Kidney capillary endothelial cell (primary cell): Measurements from ENCODE around the gene OR14A16.

ENCODE experiments used
- DNase-seq: peaks from one replicate; pipeline ENCODE4 v3.0.0-alpha.2; 2018; ENCODE audit warnings: low spot score

OR14A16 gene, protein sequence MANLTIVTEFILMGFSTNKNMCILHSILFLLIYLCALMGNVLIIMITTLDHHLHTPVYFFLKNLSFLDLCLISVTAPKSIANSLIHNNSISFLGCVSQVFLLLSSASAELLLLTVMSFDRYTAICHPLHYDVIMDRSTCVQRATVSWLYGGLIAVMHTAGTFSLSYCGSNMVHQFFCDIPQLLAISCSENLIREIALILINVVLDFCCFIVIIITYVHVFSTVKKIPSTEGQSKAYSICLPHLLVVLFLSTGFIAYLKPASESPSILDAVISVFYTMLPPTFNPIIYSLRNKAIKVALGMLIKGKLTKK

DNA sequence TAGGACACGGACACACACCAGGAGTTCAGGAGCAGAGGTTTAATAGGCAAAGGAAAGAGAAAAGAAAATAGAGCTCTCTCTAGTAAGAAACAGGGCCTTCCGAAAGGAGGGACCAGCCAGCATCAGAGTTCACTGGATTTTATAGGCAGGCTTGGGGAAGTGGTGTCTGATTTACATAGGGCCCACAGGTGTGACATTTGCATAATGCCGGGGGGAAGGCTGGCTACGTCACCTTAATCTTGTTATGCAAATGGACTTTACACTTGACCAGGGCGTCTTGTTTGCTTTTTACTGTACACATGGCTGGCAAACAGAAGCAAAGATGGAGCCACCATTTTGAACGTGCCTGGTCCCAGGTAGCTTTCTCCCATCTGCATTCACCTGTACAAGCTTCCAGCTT, at the start of gene OR14A16:
Gene OR14A16, minus strand, starts transcription at position 97 of the 400 bp plus-strand sequence. CDS start 8,390 bp downstream, outside the sequence.
- DNase-seq, result no peak

DNA sequence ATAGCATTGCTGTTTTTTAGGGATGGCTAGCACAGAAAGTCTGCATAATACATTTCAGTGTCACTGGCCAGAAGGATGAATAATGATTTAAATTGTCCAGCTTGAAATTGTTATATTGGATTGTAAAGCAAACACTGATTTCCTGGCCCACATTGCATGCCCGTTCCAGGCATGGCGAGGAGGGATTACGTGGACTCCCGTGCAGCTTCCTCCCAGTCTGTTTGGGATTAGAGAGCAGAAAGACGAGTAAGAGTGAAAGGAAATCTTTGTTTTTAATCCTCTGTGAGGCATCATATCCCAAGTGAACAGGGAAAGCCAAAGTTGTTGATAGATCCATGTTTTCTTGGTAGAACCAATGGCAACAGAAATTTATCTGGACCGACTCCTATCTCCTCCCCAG, 41.5 kb upstream of the OR14A16 start:
- DNase-seq, result no peak

DNA sequence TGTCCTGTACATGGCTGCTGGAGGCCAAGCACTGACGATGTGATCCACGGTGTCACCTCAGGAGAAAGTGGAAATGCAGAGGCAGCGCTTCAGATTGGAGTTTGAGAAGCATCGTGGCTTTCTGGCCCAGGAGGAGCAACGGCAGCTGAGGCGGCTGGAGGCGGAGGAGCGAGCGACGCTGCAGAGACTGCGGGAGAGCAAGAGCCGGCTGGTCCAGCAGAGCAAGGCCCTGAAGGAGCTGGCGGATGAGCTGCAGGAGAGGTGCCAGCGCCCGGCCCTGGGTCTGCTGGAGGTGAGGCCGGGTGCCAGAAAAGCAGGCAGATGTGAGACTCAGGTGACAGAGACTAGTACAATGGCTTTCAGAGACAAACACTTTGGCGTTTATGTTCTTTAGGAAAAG, 40.7 kb upstream of the OR14A16 start:
- DNase-seq, result no peak

DNA sequence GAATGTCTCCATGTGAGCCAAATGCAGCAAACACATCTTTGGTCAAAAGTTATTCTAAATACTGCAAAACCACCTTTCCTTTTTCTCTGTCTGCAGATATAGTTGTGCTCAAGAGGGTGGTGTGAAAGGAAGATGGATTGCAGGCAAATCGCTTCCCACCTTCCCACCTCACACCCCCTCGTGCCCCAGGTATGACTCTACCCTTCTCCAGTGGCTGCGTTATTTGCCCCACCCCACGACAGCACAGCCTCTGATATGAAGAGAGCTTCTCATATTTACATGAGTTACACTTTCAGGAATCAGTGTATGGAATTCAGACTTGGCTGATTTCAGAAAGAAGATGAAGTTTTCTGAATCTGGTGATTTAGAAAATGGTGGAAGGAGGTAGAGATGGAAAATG, 38.8 kb upstream of the OR14A16 start:
- no peak for DNase-seq

DNA sequence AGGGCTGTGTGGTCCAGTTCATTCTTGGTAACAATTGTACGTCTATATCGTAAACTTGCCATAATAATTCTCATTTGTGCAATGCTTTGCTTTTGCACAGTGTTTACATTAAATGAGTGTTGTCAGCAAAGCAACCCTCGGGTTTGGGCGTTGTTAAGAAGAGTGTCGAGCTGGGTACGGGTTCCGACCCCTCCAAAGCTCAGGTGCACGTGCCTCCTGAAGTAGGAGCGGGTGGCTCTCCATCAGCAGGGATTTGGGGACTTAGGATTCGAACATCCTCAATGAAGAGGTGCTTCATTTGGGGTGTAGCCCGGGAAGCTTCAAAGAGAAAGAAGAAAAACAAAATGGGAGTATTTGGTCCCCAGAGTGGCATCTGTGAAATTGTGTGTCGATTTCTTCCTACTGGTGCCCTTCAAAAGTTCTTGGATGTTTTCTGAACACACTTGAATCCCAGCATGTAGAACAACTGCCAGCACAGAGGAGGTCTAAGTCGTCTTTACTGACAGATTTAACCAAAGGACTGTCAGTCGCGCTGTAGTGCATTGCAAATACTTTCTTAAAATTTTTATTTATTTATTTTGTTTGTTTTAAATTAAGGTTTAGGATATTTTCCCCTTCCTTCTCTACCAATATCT, 34.2 kb upstream of the OR14A16 start:
- no peak for DNase-seq

DNA sequence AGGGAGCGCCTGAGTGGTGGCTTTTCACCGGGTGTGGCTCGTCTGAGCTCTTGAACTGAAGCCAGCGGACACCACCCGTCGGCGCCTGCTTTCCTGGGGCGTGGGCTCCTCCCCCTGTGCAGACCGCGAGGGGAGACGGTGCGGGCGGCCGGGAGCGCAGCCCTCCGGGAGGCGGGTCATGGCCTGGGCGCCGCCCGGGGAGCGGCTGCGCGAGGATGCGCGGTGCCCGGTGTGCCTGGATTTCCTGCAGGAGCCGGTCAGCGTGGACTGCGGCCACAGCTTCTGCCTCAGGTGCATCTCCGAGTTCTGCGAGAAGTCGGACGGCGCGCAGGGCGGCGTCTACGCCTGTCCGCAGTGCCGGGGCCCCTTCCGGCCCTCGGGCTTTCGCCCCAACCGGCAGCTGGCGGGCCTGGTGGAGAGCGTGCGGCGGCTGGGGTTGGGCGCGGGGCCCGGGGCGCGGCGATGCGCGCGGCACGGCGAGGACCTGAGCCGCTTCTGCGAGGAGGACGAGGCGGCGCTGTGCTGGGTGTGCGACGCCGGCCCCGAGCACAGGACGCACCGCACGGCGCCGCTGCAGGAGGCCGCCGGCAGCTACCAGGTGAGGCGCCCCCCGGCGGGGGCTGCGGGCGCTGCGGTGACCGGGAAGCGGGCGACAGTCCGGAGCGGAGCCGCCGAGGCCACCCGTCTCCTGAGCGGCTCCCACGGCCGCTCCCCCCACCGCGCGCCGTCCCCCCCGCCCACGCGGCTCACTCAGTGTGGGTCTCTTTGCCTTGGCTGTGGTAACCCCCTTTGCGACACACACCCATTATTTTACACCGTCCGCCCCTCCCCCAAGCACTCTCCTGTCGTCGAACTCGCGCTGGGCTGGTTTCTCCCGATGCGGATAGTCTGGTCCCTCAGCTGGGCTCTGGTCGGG, 33.4 kb upstream of the OR14A16 start, which contains the start of gene TRIM58:
Gene TRIM58, plus strand, starts transcription at position 119 of the 916 bp plus-strand sequence. Its CDS starts 60 bp downstream, at position 179.
- DNase-seq, result no peak

DNA sequence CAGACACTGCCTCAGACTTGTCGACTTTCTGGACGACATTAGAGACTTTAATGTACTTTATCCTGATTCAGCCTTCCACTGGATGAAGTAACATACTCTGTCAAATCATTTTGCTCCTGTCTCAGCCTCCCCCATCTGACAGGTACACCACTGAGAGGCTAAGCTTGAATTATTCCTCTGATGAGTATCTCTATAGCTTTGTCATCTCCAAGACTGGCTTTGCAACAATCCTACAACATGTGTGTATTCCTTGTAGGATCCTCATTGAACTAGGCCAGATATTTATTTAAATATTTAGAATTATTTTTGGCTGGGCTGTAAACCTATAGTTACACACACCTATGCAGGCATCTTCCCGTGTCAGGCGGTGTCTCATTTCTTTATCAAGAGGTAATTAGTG, 32.0 kb upstream of the OR14A16 start:
- DNase-seq, result no peak

DNA sequence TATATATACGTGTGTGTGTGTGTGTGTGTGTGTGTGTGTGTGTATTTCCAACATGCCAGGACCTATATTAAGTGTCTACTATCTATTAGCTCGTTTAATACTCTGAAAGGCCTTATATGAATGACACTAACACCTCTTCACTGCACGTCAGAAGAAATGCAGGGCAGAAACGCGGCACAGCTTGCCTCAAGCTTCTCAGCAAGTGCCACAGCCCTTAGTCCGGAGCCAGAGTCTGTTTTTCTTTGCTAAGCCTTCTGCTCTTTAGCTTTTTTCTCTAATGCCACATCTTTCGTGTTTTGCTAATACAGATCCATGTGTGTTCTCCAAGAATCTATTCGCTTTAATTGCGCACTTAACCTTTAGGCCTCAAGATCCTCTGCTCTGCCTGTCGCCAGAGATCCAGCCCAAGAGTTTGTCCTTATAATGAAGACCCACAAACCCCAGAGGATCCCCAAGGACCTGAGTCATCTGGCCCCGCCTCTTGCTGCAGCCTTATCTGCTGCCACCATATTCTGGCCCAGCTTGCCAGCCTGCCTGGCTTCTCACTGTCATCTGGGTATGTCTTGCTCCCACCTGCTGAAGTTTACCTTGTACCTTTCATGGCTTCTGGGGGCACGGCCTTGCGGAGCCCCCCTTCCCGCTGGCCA, 31.1 kb upstream of the OR14A16 start:
- no peak for DNase-seq

DNA sequence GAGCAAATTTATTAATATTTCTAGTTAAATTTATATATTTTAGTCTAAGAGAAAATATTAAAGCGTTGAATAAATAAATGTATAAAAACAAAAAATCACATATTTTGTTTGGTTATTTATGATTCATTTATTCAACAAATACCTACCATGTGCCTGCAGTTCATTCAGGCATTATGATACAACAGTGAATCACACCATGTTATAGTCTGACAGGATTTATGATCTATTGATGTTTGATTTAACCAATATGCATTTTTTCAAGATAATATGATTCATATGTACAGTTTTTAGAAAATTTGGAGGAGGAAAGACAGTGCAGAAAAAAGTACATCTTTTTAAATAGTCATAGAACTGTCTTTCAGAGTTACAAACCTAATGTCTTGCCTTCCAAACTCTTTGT, 25.7 kb upstream of the OR14A16 start:
- no peak for DNase-seq

DNA sequence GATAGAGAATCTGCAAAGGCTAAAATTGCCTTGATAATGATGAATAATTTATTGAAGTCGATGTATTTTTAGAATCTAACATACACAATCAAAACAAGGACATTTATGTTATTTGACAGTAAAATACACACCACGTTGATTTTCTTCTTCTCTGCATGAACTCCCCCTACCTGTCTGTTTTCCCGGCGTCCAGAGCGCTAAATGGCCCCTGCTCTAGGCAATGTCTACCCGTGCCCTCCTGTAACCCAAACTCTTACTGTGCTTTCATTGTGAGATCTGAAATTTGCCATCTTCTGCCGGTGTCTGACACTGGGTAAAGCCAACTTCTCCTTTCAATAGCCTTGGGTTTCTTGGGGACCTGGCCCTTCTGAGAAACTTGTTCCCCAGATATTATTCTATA, 24.4 kb upstream of the OR14A16 start:
- no peak for DNase-seq

DNA sequence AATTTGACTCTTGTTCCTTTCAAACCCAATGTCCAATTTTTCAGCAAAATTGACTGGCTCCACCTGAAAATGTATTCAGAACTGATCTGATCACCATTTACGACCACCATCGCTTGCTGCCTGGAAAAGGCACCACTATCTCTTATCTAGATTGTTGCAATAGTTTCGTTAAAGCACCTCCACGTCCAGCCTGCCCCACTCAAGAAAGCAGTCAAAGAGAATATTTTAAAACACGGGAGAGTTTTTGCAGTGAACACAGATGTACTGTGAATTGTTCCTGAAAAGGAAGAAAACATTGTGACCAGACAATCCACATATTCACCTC, 21.7 kb upstream of the OR14A16 start:
- no peak for DNase-seq

DNA sequence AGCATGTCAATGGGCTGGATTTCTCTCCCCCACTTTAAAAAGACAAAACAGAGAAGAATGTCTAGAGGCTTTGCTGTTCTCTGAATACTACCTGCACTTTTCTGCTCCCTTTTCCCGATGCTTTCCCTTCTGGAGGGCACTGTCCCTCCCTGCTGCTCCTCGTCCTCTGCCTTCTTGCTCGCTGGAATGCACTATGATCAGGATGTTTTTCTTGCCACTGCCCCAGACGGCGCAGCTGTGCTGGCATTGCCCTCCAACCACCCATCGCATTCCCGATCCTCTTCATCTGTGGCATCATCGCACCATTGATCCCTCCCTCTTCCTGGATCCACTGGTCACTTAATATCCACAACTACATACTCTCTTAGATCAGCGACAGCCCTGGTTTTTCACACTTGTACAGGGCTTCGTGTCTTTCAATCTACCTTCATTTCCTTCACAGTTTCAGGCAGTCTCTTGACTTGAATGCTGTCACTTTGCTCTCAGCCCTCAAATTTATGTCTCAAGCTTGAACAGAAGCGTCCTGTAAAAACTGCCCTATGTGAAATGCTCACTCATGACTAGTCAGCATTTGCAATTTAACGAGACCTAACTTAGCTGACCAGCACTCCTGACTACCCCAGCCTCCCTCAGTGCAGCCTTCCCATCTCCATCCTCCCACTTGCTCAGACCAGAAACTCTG, 21.2 kb upstream of the OR14A16 start:
- no peak for DNase-seq

DNA sequence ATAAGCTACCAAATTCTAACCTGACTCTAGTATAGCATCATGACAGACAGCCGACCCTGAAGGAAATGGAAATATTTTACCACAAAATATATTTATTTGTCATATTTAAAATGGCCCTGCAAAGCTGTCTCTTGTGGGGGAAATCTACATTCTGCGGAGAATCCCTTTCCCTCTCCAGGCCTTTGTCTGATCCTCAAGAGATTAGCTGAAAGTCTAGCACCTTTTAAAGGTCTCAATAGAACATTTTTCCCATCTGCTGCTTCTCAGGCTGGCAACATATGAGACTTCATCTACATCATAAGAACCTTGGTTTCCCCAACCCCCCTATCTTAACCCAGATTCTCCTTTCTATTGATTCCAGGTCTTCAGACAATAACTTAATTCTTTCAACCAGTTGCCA, 19.5 kb upstream of the OR14A16 start:
- DNase-seq, result no peak

DNA sequence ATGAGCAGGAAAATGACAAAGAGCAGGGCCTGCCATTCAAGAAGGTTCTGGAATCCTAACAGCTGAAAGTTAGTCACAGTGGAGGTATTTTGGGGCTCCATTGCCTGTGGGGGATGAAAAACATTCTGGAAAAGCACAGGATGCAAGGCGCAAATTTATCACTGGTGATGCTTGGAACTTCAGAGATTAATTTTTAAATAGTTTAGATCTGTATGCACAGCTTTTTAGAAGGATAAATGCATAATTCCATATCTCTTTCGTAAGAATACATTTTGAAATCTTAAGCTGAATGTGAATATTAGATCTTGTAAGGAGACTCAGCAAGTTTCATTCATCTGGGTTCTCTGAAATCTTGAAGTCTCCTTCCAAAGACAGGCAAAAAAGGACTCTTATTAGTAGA, 17.9 kb upstream of the OR14A16 start, which contains the start of gene OR11L1:
Gene OR11L1, minus strand, starts transcription at position 101 of the 400 bp plus-strand sequence. Its CDS starts 0 bp downstream, at position 101.
- DNase-seq, result no peak

DNA sequence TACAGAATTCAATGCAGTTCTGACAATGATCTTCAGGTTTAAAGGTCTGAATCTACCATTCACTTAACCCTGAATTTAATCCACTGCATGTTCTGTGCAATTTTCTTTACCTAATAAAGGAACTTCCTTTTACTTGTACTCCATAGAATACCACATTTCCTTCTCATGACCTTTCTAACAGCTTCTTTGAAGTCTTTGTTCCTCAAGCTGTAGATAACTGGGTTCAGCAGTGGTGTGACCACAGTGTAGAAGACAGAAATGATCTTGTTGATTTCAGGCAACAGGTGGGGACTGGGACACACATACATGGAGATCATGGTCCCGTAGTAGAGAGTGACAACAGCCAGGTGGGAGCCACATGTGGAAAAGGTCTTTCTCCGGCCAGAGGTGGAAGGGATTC, 16.9 kb upstream of the OR14A16 start:
- no peak for DNase-seq

DNA sequence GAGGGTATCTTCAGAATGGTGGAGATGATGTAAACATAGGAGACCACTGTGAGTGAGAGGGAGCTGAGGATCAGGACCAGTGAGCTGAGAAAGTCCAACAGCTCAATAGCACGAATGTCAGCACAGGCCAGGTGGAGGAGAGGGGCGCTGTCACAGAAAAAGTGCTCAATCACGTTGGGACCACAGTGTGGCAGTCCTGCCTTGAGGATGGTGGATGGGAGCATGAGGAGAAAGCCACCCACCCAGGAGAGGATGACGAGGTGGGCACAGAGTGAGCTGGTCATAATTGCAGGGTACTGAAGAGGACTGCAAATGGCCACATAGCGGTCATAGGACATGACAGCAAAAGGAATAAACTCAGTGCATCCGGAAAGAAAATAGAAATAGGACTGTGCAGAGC, 9.7 kb upstream of the OR14A16 start:
- DNase-seq, result no peak

DNA sequence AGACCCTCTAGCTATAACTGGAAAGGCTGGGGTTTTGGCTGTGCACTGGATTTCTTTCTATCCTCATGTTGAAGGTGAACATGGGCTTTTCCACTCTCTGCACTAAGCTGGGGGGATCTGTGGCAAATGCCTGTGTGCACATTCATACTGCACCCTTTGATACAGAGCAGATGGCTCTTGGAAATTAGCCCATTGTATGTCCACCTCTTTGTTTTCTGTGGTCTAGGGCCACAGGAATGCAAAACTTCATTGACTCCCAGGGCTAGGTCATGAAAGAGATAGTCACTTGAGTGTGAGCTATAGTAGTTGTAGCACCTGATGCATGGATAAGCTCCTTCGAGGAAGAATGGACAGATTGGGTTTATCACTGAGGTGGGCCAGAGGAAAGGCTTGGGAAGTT, 5.7 kb upstream of the OR14A16 start:
- no peak for DNase-seq

DNA sequence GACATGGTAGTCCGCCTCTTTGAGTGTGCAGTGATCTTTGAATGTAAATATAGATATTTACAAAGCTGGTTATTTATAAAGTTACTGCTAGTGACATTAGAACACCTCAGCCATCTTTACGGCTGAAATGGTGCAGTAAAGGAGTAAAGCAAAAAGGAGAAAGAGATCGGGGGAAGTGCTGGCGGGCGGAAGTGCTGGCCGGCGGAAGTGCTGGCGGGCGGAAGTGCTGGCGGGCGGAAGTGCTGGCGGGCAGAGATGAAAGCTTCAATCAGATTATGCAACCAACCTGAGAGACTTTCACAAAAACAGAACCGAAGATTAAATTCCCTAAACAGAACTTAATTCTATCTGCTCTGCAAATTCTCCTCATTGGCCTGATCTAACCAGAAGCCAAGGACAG, 1.4 kb upstream of the OR14A16 start:
- no peak for DNase-seq

DNA sequence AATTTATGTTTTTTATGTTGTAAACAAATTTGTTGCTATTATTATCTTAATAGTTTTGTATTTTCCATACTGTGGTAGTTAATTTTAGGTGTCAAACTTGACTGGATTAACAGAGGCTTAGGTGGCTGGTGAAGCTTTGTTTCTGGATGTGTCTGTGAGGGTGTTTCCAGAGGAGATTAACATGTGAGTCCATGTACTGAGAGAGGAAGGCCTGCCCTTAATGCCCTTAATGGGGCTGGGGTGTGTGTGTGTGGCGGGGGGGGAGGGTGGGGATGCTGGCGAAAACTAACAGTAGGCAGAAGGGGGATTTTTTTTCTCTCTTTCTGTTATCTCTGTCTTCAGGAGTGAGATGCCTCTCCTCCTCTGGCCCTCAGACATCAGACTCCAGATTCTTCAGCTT, 1.9 kb downstream of the OR14A16 start:
- DNase-seq, result no peak

DNA sequence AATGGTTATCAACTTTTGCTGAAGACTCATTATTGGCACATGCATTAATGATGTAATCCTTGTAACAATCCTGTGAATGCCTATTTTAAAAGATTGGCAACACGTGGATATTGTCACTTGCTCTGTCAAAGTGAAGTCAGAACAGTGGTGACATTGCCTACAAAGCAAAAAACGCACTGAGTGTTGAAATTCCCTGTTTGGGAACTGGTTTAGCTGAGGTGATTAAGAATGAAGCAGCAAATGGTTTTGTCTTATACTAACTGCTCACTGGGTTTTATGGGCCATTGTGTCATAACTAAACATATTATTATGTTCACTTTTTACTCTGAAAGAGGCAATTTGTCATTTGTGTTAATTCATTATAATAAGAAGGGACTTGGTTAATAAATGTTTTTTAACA, 11.3 kb downstream of the OR14A16 start:
- no peak for DNase-seq

DNA sequence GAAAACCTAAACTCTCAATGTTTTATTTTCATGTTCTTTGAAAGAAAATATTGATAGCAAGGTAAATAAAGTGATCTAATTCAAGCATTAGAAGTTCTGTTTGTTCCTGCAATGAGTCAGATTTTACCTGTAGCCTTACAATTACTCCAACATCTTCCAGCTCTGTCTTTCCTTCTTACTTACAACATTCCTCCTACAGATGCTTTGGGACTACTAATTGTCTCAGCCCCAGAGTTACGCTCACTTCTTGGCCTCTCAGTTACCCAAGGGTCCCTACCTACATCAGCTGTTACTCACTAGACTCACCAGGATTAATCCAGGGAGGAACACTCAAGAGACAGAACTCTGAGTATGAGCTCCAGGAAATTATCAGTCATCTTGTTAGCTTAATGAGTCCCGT, 26.4 kb downstream of the OR14A16 start:
- no peak for DNase-seq

DNA sequence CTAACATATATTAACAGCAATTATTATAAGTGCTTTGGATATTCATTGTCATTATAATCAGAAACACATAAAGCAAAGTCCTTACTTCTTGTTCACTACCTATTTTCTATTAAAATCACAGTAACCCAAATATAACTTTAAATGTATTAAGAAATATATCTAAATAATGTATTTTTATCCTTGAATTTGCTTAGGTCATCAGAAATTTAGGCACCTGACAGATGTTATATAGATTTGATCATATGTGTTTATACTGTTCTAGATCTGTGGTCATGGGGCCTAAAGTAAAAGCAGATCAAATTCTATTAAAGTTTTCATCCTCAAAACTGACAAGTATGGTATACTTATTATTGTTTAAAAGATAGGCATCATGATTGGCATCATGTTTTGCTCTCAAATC, 54.3 kb downstream of the OR14A16 start:
- no peak for DNase-seq
